Measurements from ENCODE around the gene ASTN1. TPM values are rescaled to one million over a fixed set of nuclear protein-coding genes. Genes with fewer than 3 reads are reported as not detected.
A peak's percentile ranks its signal among the peaks of the same experiment; 100 is the strongest.

ASTN1 gene
- polyA plus RNA-seq, 1 of the 3 experiments (the other 2 are of a cell fraction) = 0.13 TPM

GRCh38 chr1:177171536-177172123 is 7.1 kb upstream of the ASTN1 start:
- H3K9me2 ChIP-seq = no peaks in the 10 kb centered on the region

More at GRCh38 chr1:177171536-177172123, 7.1 kb upstream of the ASTN1 start:
- CTCF ChIA-PET = interaction anchor here (0.8 to 4.6 kb wide), 3 partner anchors 10 to 273 kb away, joined by 3 to 47 read pairs (median 19); no protein-coding TSS in a partner anchor
- POLR2A ChIA-PET = no interaction called here
- H3F3A ChIP-seq (replicated peaks; ENCODE audit: insufficient read depth) = no peaks in the 10 kb centered on the region
- no peaks in the 10 kb centered on the region for H3K79me2 ChIP-seq (ENCODE audit: insufficient read depth)
- no peaks in the 10 kb centered on the region for H3K36me3 ChIP-seq (replicated peaks in 1 of 2; ENCODE audit: control insufficient read depth in 1 of 2, insufficient read depth in 2 of 2, low read length in 1 of 2)
- H4K20me1 ChIP-seq (ENCODE audit: insufficient read depth) = no peaks in the 10 kb centered on the region
- no peak overlapping the region for H2AFZ ChIP-seq (ENCODE audit: low read depth)
- DNase-seq = no peak
- 6% methylated on average over 8 of the region's 8 CpGs for WGBS (ENCODE audit: low lambda C conversion rate)
- H3K9me3 ChIP-seq = no peaks in the 10 kb centered on the region
- TF ChIP-seq TCF12 (IDR thresholded peaks at IDR 0.05) = no peak
- no peak for TF ChIP-seq JUND (IDR thresholded peaks at IDR 0.05)
- TF ChIP-seq TAF1 (IDR thresholded peaks at IDR 0.05; ENCODE audit: borderline replicate concordance, low read depth, low read length) = no peak
- no peak for TF ChIP-seq EZH2phosphoT487 (IDR thresholded peaks at IDR 0.05; ENCODE audit: borderline replicate concordance, low read depth)
- TF ChIP-seq MEF2A (IDR thresholded peaks at IDR 0.05; ENCODE audit: borderline replicate concordance, low read depth) = no peak
- no peak for TF ChIP-seq ELF1 (IDR thresholded peaks at IDR 0.05)
- TF ChIP-seq SMC3 (IDR thresholded peaks at IDR 0.05; ENCODE audit: low read depth, low read length) = no peak
- no peak for TF ChIP-seq SIN3A (IDR thresholded peaks at IDR 0.05; ENCODE audit: borderline replicate concordance, low read depth, low read length)
- no peak for TF ChIP-seq ZBTB33 (IDR thresholded peaks at IDR 0.05; ENCODE audit: borderline replicate concordance, low read depth)
- no peak for TF ChIP-seq RCOR1 (IDR thresholded peaks at IDR 0.05; ENCODE audit: low read length)
- no peak for TF ChIP-seq FOXJ3 (CRISPR knock-in tag; IDR thresholded peaks at IDR 0.05)
- TF ChIP-seq FOSL2 (IDR thresholded peaks at IDR 0.05; ENCODE audit: borderline replicate concordance, low read depth) = no peak
- TF ChIP-seq PBX3 (IDR thresholded peaks at IDR 0.05) = no peak
- no peak for TF ChIP-seq YY1 (IDR thresholded peaks at IDR 0.05; ENCODE audit: low read depth)
- TF ChIP-seq POLR2AphosphoS5 (IDR thresholded peaks at IDR 0.05; ENCODE audit: low read depth, low read length) = no peak
- no peak for TF ChIP-seq CHD2 (IDR thresholded peaks at IDR 0.05; ENCODE audit: low read length, partially characterized antibody)
- TF ChIP-seq NRF1 (IDR thresholded peaks at IDR 0.05; ENCODE audit: low read depth, low read length) = no peak
- TF ChIP-seq GABPA (IDR thresholded peaks at IDR 0.05; ENCODE audit: low read depth) = no peak
- no peak for TF ChIP-seq FOXM1 (IDR thresholded peaks at IDR 0.05; ENCODE audit: low read depth)
- no peak for TF ChIP-seq RFX5 (IDR thresholded peaks at IDR 0.05; ENCODE audit: low read length)
- H3K27me3 ChIP-seq (ENCODE audit: insufficient read depth) = peaks cover 18% of the 10 kb centered on the region
- peaks cover 0 to 14% of the 10 kb centered on the region in 2 experiments; a peak in 2 of 4 replicates for H3K4me1 ChIP-seq (ENCODE audit: control insufficient read depth in 1 of 2, insufficient read depth in 2 of 2, low read depth in 1 of 2, low read length in 1 of 2)
- peak overlapping the region in 1 of 2 experiments; percentile 78; a peak in 2 of 4 replicates for H3K27ac ChIP-seq (ENCODE audit: low read depth in 2 of 2, low read length in 1 of 2)
- H3K9ac ChIP-seq = no peak overlapping the region
- peak overlapping the region; percentile 57 to 69 for H3K4me3 ChIP-seq (ENCODE audit: low read depth in 2 of 2, low read length in 1 of 2)
- H3K4me2 ChIP-seq = peak overlapping the region; percentile 80
